Measurements from ENCODE around the gene PGS1.

DNA sequence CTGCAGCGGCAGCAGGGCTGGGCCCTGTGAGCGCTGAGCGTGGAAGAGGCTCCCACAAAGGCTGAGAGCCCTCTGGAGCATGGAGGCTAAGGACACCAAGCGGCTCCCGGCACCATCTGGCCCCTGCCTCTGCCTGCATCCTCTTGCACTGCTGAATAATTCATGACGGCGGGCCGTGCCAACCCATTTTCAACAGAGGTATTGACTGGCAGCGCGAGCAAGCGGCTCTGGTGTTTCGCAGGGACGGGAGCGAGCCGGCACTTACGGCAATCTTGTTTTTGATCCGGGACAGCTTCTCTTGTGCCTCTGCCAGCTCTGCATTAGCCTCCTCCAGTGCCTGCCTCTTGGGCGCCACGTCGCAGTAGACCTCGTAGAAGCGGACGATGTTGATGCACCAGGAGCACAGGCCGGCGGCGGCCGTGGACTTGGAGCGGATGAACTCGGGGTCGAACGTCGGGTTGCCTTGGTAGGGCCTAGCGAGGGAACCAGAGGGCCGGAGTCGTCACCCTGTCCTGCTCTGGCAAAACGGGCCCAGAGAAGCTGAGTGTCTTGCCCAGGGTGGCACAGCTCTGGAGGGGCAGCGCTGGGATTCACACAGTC, 80.4 kb downstream of the PGS1 start:
- no peak for TF ChIP-seq TAF1 (IDR thresholded peaks at IDR 0.05; ENCODE audit: low read depth)
- TF ChIP-seq TEAD4 (IDR thresholded peaks at IDR 0.05) = no peak
- TF ChIP-seq TCF12 (IDR thresholded peaks at IDR 0.05; ENCODE audit: low read depth) = no peak
- TF ChIP-seq, protein P1, sequence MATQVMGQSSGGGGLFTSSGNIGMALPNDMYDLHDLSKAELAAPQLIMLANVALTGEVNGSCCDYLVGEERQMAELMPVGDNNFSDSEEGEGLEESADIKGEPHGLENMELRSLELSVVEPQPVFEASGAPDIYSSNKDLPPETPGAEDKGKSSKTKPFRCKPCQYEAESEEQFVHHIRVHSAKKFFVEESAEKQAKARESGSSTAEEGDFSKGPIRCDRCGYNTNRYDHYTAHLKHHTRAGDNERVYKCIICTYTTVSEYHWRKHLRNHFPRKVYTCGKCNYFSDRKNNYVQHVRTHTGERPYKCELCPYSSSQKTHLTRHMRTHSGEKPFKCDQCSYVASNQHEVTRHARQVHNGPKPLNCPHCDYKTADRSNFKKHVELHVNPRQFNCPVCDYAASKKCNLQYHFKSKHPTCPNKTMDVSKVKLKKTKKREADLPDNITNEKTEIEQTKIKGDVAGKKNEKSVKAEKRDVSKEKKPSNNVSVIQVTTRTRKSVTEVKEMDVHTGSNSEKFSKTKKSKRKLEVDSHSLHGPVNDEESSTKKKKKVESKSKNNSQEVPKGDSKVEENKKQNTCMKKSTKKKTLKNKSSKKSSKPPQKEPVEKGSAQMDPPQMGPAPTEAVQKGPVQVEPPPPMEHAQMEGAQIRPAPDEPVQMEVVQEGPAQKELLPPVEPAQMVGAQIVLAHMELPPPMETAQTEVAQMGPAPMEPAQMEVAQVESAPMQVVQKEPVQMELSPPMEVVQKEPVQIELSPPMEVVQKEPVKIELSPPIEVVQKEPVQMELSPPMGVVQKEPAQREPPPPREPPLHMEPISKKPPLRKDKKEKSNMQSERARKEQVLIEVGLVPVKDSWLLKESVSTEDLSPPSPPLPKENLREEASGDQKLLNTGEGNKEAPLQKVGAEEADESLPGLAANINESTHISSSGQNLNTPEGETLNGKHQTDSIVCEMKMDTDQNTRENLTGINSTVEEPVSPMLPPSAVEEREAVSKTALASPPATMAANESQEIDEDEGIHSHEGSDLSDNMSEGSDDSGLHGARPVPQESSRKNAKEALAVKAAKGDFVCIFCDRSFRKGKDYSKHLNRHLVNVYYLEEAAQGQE (IDR thresholded peaks at IDR 0.05; ENCODE audit: low read depth) = no peak
- no peak for TF ChIP-seq YY1 (IDR thresholded peaks at IDR 0.05; ENCODE audit: low read depth)
- TF ChIP-seq, protein P2, sequence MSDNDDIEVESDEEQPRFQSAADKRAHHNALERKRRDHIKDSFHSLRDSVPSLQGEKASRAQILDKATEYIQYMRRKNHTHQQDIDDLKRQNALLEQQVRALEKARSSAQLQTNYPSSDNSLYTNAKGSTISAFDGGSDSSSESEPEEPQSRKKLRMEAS (IDR thresholded peaks at IDR 0.05) = no peak
- TF ChIP-seq CEBPB (IDR thresholded peaks at IDR 0.05) = no peak
- no peak for TF ChIP-seq EP300 (IDR thresholded peaks at IDR 0.05; ENCODE audit: borderline replicate concordance)
- no peak for TF ChIP-seq NFIC (IDR thresholded peaks at IDR 0.05)
- TF ChIP-seq EGR1 (IDR thresholded peaks at IDR 0.05) = no peak
- TF ChIP-seq RAD21 (IDR thresholded peaks at IDR 0.05; ENCODE audit: low read depth) = no peak
- TF ChIP-seq FOXM1 (IDR thresholded peaks at IDR 0.05; ENCODE audit: borderline replicate concordance, low read depth) = no peak
